Left forelimb (tissue), 1 donor: Measurements from ENCODE around the gene PCK1.

Experiments used
- DNase-seq: peaks from one replicate; pipeline ENCODE4 v3.0.0-alpha.2; 2018; ENCODE audit warnings: low spot score

The PCK1 gene

GRCh38 chr20:57561356-57562279 lies 708 bp downstream of the PCK1 start:
- no peak for DNase-seq

- DNase-seq = no peak
These were observed 1.9 kb downstream of the PCK1 start for GRCh38 chr20:57562541-57563465.

GRCh38 chr20:57563522-57563921 lies 2.6 kb downstream of the PCK1 start:
- no peak for DNase-seq

- DNase-seq = no peak
These were observed 3.4 kb downstream of the PCK1 start for GRCh38 chr20:57564180-57564802.

GRCh38 chr20:57564951-57565642 lies 4.2 kb downstream of the PCK1 start:
- DNase-seq = no peak

GRCh38 chr20:57566399-57566798 lies 5.5 kb downstream of the PCK1 start:
- no peak for DNase-seq

GRCh38 chr20:57566803-57567459 lies 6.0 kb downstream of the PCK1 start:
- no peak for DNase-seq

GRCh38 chr20:57567471-57568079 lies 6.7 kb downstream of the PCK1 start:
- no peak for DNase-seq

- no peak for DNase-seq
These were observed 7.4 kb downstream of the PCK1 start for GRCh38 chr20:57568088-57568896.

- DNase-seq = no peak
These were observed 8.1 kb downstream of the PCK1 start for GRCh38 chr20:57568960-57569359.

GRCh38 chr20:57570145-57570850 lies 9.4 kb downstream of the PCK1 start:
- DNase-seq = no peak

- DNase-seq = no peak
These were observed 10.0 kb downstream of the PCK1 start for GRCh38 chr20:57570920-57571319.

- DNase-seq = no peak
These were observed 11.0 kb downstream of the PCK1 start for GRCh38 chr20:57571782-57572416.

- no peak for DNase-seq
These were observed 12.3 kb downstream of the PCK1 start for GRCh38 chr20:57573242-57573641.

- DNase-seq = no peak
These were observed 13.0 kb downstream of the PCK1 start for GRCh38 chr20:57573894-57574293.

- DNase-seq = no peak
These were observed 14.0 kb downstream of the PCK1 start for GRCh38 chr20:57574954-57575353.

GRCh38 chr20:57576002-57576401 lies 15.1 kb downstream of the PCK1 start:
- DNase-seq = no peak

- DNase-seq = no peak
These were observed 16.0 kb downstream of the PCK1 start for GRCh38 chr20:57576617-57577550.
